Stimulated activated CD4-positive, alpha-beta T cell treated with anti-CD3 and anti-CD28 coated beads, Interleukin-1b, Interleukin-23, amount 100 ng/mL, for 1 hour (primary cell): ENCODE data around the gene MYO9B.

ENCODE experiments used
- DNase-seq, 2 donors: peaks; one replicate each; pipeline ENCODE4 v3.0.0-alpha.2; 2020; ENCODE audit warnings: low read depth in 2 of 2

Gene MYO9B

DNA sequence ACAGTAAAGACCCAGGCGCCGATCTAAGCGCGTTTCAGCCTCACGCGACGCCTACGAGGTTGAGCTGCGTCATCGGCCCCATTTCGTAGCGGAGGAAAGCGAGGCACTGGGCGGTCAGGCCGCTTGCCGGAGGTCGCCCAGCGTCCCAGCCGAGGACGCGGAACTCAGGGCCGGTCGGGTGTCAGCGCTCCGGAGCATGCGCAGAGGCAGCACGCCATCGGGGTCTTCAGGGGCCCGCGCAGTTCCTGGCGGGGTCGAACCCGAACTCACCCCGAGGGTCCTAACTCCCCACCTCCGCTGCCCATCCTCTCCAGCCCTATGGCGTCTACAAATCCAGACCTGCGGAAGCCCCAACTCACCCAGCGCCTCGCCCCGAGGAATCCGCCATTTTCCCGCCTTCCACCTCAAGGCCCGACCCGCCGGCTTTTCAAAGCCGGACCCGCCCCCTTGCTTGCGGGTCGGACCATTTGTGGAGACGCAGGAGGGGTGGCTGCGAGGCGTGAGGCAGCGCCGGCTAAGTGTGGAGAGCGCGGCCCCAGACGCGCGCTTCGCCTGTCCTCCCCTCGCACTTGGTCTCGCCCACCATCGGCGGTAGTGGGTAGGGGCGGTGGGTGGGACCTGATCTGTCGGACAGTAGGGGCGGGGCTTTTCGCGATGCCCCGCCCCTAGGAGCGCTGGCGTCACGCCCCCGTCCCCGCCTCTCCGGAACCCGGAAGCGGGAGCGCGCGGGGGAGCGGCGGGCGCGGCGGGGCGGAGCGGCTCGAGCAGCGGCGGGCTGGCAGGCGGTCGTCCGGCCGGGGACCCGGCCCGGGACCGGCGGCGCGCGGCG, at the start of gene MYO9B, which contains the start of gene HAUS8:
MYO9B (plus strand) TSS at position 743 of the 829 bp plus-strand sequence. CDS start 25,941 bp downstream, outside the sequence.
HAUS8 (minus strand) TSS at position 418 of the 829 bp plus-strand sequence; CDS start at position 388, 30 bp downstream.
- peak; percentile 97 to 100 for DNase-seq

DNA sequence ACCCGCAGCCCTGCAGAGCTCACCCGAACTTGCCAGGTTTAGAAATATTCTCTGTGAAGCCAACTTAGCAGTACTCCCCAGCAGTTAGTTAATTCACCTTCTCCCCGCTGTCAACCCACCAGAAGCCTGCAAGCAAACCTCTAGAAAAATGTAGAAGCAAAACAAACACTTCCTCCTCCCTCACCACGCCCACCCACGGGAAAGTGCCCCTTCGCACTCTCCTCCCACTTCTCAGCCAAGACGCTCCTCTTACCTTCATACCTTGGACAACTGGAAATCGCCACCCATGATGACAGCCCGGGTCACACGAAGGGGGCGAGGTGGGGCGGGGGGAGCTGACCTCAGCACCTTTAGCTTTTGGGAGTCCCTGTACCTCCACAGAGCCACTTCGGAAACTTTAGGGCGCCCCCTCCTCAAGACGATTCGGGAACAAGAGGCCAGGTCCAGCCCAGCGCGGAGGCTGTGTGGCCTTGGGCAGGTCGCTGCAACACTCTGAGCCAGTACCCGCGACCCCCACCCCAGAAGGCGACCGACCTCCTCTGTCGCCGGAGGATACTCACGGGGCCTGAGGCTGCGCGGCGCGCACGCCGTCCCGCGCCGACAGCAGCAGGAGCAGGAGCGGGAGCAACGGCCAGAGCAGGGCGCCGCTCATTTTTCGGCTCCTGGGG, 49.5 kb upstream of the MYO9B start:
- no peak for DNase-seq

- DNase-seq, result no peak
These were observed 48.7 kb upstream of the MYO9B start, which contains the start of gene CPAMD8 for GRCh38 chr19:17026706-17027534. Gene CPAMD8 (minus strand): TSS chr19:17026810. CDS start chr19:17026642, 168 bp downstream.

DNA sequence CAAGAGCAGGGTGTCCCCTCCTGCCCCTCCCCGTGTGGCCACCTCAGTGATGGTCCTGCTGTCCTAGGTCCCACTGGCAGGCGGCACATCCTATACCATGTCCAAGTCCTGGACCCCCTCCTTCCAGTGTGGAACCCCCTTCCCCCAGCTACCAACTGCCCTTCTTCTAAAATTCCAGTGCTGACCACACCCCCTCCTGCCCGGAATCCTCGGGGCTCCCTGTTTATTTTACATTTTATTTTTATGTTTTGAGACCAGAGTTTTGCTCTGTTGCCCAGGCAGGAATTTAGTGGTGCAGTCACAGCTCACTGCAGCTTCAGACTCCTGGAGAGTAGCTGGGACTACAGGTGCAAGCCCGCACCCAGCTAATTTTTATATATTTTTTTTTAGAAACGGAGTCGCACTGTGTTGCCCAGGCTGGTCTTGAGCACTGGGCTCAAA, 48.0 kb upstream of the MYO9B start:
- DNase-seq, result no peak

DNA sequence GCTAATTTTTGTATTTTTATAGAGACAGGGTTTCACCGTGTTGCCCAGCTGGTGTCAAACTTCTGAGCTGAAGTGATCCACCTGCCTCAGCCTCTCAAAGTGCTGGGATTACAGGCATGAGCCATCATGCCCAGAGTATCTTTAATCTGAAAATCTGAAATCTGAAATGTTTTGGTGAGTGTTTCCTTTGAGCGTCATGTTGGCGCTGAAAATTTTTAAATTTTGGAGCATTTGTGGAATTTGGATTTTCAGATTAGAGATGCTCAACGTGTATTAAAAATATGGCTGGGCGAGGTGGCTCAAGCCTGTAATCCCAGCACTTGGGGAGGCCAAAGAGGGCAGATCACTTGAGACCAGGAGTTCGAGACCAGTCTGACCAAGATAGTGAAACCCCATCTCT, 43.8 kb upstream of the MYO9B start:
- DNase-seq, result no peak

DNA sequence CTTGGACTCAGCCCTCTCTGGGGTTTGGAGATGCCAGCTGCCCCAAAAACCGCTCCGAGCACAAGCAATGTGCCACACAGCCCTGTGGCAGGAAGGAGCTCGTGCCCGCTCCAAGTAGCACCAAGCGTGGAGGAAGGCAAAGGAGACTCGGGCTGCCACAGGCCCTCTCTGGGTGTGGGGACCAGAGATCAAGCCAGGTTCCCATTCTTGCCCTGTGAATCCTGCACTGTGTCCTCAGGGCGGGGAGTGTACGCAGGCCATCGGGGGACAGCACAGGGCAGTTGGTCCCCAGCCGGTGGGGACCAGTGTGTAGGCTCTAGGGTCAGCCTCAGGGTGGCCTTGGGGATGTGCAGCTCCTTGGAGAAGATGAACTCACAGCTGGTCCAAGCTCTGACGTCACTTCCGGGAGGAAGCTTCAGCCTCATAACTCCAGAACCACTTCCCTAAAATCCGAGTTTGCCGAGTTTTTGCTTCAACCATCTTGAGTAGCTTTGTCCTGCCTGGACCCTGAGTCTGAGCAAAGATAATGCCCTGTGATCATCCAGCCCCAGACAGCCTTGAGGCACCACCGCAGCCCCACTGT, 39.6 kb upstream of the MYO9B start:
- no peak for DNase-seq

DNA sequence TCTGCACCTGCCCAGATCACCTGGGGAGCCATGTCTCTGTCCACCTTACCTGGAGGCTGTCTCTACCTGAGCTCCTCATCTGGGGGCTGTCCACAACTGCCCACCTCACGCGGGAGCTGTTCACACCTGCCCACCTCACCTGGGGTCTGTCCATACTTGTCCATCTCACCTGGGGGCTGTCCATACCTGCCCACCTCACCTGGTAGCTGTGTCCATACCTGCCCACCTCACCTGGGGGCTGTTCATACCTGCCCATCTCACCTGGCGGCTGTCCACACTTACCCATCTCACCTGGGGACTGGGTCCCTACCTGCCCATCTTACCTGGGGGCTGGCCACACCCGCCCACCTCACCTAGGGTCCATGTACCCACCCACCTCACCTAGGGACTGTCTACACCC, 38.9 kb upstream of the MYO9B start:
- DNase-seq, result no peak

DNA sequence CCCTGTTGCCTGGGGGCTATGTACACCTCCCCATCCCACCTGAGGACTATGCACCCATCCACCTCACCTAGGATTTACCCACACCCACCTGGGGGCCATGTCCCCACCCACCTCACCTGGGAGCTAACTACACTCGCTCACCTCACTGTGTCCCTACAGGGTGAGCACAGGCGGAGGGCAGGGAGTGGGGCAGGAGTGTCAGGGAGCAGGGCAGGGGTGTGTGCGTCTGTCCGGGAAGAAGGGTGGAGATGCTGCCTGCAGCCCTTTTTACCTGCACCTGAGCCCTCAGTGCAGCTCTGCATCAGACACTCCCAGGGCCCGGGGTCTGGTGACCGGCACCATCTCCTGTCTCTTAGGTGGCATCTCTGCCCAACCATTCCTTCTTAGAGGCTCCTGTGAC, 38.4 kb upstream of the MYO9B start:
- DNase-seq, result no peak

DNA sequence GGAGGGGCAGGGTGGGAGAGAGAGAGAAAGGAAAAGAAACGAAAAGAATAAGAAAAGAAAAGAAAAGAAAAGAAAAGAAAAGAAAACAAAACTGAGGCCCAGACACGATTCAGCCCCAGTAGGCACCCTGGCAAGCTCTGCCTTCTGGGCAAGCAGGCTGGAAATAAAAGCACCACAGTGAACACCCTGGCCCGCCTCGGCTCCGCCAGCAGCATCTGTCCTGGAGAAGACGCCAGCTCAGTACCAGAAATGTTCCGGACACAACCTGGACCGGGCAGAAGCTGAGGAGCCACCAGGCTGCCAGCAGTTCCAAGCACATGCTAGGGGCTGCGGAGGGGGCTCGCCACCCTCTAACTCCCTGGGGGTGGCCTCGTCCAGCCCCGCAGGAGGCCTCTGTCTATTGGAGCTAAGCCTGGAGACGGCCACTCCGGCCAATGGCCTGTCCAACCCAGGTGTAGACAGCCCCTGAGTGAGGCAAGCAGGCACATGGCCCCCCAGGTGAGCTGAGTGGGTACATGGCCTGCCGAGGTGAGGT, 37.5 kb upstream of the MYO9B start:
- no peak for DNase-seq

DNA sequence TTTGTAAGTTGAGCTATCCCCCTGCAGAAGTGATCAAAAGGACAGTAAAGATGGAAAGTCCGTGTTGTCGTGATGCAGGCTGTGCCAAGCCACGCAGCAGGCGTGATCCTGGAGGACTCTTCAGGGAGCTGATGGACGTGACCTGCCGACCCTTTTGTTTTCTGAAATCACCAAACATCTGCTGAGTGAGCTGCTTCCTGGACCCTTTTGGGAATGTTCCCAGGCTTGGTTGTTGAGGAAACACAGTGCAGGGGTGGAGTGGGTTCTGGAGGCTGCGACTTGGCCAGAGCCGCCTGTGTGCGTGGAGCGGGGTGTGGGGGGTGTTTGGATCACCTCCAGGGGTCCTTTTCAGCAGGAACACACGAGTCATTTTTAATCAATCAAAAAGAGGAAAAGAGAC, 33.6 kb upstream of the MYO9B start:
- no peak for DNase-seq

- DNase-seq, result no peak
These were observed 31.8 kb upstream of the MYO9B start for GRCh38 chr19:17043744-17044143.

GRCh38 chr19:17045907-17046502, 29.6 kb upstream of the MYO9B start:
- DNase-seq, result no peak

- no peak for DNase-seq
These were observed 26.6 kb upstream of the MYO9B start for GRCh38 chr19:17048885-17049453.

- no peak for DNase-seq
These were observed 25.8 kb upstream of the MYO9B start for GRCh38 chr19:17049711-17050280.

DNA sequence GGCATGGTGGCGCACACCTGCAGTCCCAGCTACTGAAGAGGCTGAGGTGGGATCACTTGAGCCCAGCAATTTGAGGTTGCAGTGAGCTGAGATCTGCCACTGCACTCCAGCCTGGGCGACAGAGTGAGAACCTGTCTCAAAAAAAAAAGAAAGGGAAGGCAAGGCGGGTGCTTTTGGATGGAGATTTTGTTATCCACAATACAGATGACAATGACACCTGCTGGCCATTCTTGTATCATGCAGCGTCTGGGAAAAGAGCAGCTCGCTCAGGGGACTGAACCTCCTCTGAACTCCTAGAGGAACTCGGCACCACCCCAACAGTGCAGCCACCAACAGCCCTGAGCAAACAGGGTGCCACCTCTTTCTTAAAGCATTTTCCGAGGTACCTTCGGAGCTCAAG, 23.1 kb upstream of the MYO9B start:
- DNase-seq, result no peak

- DNase-seq, result no peak
These were observed 20.8 kb upstream of the MYO9B start for GRCh38 chr19:17054746-17055145.

DNA sequence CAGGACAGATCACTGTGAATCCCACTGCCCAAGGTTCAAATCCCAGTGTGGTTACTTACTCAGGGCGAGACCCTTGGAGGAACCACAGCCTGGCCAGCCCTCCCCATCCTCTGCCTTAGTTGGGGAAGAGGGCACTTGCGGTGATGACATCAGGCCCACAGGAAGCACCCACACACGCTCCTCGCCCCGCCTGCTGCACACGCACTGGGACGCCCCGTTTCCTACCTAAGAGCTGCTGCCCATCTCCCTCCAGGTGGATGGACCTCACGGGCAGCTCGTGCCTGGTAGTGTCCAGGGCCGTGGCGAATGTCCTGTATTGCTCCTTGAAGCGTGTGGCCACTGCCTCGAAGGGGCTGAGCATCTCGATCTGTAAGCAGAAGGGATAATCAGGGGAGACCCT, 19.9 kb upstream of the MYO9B start:
- DNase-seq, result no peak

DNA sequence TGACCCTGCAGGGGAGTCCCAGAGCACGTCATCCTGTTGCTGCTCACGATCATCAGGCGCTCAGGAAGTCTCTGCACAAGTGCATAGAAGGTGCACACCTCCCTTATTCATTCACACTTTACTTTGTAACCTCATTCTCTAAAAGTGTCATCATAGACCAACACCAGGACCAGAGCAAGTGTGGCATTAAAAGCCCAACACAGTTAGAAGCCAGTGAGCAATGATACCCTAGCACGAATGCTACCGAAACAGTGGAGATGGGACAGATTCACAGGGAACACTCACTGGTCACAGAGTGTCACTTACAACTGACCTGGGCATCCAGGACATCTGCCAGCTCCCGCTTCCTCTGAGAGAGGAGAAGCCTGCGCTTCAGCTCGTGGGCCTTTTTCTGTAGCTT, 17.3 kb upstream of the MYO9B start:
- no peak for DNase-seq

DNA sequence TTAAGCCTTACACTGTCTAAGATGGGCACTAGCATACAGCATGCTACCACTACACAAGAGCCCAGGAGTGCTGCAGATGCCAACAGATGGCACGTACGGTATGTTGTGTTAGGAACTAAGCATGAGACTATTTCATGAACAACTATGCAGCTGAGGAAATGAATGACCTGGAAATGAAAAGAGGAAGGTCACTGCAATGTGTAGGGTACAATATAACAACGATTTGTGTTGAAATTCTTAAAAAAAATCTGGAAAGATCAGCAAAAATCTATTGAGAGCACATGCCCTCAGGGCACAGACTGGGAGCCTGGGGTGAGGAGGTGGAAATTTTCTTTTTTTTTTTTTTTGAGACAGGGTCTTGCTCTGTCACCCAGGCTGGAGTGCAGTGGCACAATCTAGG, 14.8 kb upstream of the MYO9B start:
- no peak for DNase-seq

DNA sequence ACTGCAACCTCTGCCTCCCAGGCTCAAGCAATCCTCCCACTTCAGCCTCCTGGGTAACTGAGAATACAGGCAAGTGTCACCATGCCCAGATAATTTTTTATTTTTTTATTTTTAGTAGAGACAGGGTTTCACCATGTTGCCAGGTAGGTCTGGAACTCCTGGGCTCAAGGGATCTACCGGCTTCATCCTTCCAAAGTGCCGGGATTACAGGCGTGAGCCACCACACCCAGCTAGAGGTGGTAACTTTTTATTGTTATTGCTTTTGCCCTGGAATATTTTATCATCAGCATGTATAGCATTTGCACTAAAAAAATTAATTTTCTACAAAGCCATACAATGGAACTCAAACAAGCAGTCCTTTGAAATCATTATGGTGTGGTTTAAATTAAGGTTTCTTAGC, 14.4 kb upstream of the MYO9B start:
- no peak for DNase-seq
